ES-I3 (cell line): Measurements from ENCODE around the gene GPR17.

Experiments
- H3K36me3 ChIP-seq: 2 replicates; pipeline ENCODE4 v1.6.1; 2013; ENCODE audit warnings: mild to moderate bottlenecking, low read length, control low read depth, moderate library complexity; ENCODE audit not compliant: insufficient read depth
- H3K4me1 ChIP-seq: 2 replicates; pipeline ENCODE4 v1.6.1; 2013; ENCODE audit warnings: mild to moderate bottlenecking, control low read depth, low read length; ENCODE audit not compliant: insufficient read depth
- H3K9ac ChIP-seq: 2 replicates; pipeline ENCODE4 v1.6.1; 2013; ENCODE audit warnings: low read depth, mild to moderate bottlenecking, low read length, moderate library complexity
- H3K9me3 ChIP-seq: 2 replicates; pipeline ENCODE4 v1.6.1; 2013; ENCODE audit warnings: mild to moderate bottlenecking, low read length, moderate library complexity; ENCODE audit not compliant: control insufficient read depth, insufficient read depth

GPR17 gene

GRCh38 chr2:127701193-127701650 lies 55.3 kb downstream of the GPR17 start, which contains the start of gene SFT2D3:
TSS of gene SFT2D3 (plus strand) at chr2:127701497. CDS start at chr2:127701529, 32 bp downstream.
- Histone ChIP-seq H3K9ac (peak within 1 kb of the TSS; percentile 74), H3K36me3 (peaks cover 4% of the 10 kb centered on the region), H3K9me3 (no peaks in the 10 kb centered on the region), H3K4me1 (peaks cover 10% of the 10 kb centered on the region; the same call in 1 of the 2 replicates)

- peaks cover 10% of the 10 kb centered on the region; the same call in 1 of the 2 replicates for H3K4me1 ChIP-seq
- no peaks in the 10 kb centered on the region for H3K9me3 ChIP-seq
- peaks cover 10% of the 10 kb centered on the region for H3K36me3 ChIP-seq
- peak overlapping the region; percentile 74 for H3K9ac ChIP-seq
Observed at GRCh38 chr2:127701651-127702394, 55.9 kb downstream of the GPR17 start.
